NCI-H524 treated with DMSO at 0.1 percent for 48 hours (cell line): ENCODE measurements around the gene FBXO17.

Experiments
- DNase-seq: peaks from one replicate; lab custom pipeline; 2025; lab: John Stamatoyannopoulos, UW

FBXO17 gene

DNA sequence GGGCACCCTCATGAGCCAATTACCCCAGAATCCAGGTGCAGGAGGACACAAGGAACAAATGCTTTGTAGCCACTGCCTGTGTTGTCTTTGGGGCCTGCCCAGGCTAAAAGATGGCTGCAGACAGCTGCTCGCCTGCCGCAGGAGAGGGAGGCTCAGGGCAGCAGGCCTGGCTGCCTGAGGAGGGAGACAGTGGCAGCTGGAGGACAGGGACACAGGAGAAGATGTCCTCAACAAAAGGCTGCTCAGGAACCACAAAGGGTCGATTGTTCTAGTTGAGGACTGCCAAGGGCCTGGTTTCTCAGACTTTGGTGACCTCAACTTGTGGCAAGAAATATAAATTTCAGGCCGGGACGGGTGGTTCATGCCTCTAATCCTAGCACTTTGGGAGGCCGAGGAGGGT lies 83.8 kb downstream of the FBXO17 start:
- DNase-seq: no peak
